ENCODE measurements around the gene MAPK7. TPM values are rescaled to one million over a fixed set of nuclear protein-coding genes. Genes with fewer than 3 reads are reported as not detected.

The MAPK7 gene
- total and polyA plus RNA-seq, 9 of the 15 experiments (the other 6 are each of a cell fraction or from before 2014, with no cell fraction given) = 0.46 to 7.5 (median 2.5) TPM

DNA sequence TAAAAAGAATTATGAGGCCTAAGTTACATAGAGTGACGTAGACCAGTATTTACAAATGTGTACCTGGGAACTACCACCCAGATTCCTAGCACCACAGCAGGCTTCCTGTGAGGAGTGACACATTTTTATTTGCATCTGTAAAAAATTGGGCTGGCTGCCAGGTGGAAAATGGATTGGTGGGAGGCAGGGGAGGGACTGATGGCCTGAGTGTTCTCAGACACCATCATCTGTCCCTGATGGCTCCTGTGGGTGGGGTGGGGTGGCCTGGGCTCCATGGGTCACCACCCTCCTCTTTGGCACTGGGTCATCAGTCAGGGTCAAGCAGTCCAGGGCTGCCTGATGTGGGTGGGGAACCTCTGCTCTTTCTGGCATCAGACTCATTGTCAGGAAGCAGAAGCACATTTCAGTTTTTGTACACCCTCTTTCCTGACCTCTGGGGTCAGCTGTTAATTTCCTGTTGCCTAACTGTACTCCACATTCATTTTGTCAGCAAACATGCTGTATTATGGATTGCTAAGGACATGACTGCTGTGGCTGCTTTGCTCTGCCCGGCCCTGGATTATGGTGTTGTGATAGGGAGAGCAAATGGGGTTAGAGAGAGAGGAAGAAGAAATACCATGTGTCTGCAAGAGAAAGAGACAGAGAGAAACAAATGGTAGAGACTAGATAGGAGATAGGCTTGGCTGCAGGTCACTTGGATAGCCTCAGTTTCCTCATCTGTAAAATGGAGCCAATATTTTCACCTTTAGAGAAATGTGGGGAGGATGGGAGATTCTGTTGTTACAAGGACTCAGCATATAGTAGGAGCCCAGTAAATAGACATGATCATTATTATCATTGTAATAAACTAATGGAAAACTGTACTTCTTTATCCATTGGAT, 20.2 kb downstream of the MAPK7 start:
- Histone ChIP-seq H3K4me3 (no peak overlapping the region), H3K9ac (ENCODE audit: insufficient read depth in 1 of 2, low read depth in 2 of 2, low read length in 2 of 2) (no peak overlapping the region), H3K9me3 (replicated peaks; ENCODE audit: control insufficient read depth, insufficient read depth, low read depth, low read length) (no peaks in the 10 kb centered on the region), H4K20me1 (replicated peaks; ENCODE audit: control insufficient read depth, insufficient read depth, low read length) (no peaks in the 10 kb centered on the region), H3K9me1 (ENCODE audit: control insufficient read depth, insufficient read depth, low read length) (no peaks in the 10 kb centered on the region), H3K4me1 (replicated peaks in 1 of 2; ENCODE audit: control insufficient read depth in 2 of 2, insufficient read depth in 2 of 2, low read length in 2 of 2) (no peaks in the 10 kb centered on the region), H3K27ac (ENCODE audit: extremely low read depth, low read depth, low read length) (no peak overlapping the region), H2AFZ (ENCODE audit: low read depth, low read length) (no peak overlapping the region), H3K27me3 (ENCODE audit: control insufficient read depth in 2 of 2, insufficient read depth in 2 of 2, low read length in 2 of 2) (peaks cover 0 to 15% of the 10 kb centered on the region in 2 experiments; a peak in 1 of 5 replicates), H3K79me2 (ENCODE audit: control insufficient read depth, insufficient read depth, low read length) (no peaks in the 10 kb centered on the region), H3K4me2 (ENCODE audit: insufficient read depth, low read length) (no peak overlapping the region), H3K36me3 (ENCODE audit: control insufficient read depth, insufficient read depth, low read length) (no peaks in the 10 kb centered on the region)
- BruUV-seq (replicated peaks) = no TSS peak
- WGBS (ENCODE audit: insufficient coverage, low coverage, missing lambda C conversion rate) = 14% methylated on average over 2 of the region's 2 CpGs
- CTCF ChIA-PET (ENCODE audit: low intra/inter-chr PET ratio) = no interaction called here
- TF ChIP-seq RBM25 (IDR thresholded peaks at IDR 0.05; ENCODE audit: low read depth, low read length, severe bottlenecking) = peak; percentile 76
- TF ChIP-seq, protein P1, sequence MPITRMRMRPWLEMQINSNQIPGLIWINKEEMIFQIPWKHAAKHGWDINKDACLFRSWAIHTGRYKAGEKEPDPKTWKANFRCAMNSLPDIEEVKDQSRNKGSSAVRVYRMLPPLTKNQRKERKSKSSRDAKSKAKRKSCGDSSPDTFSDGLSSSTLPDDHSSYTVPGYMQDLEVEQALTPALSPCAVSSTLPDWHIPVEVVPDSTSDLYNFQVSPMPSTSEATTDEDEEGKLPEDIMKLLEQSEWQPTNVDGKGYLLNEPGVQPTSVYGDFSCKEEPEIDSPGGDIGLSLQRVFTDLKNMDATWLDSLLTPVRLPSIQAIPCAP (CRISPR knock-in tag; IDR thresholded peaks at IDR 0.05; ENCODE audit: borderline replicate concordance) = no peak
- 0 out of 2 replicates have a peak, but pooled peaks have one; percentile 38 for TF ChIP-seq BCOR (IDR thresholded peaks at IDR 0.05)
- peak; percentile 51 for TF ChIP-seq NFIC (IDR thresholded peaks at IDR 0.05)
- 0 out of 4 replicates have a peak, but pooled peaks of 1 of the 2 experiments have one; percentile 19 for TF ChIP-seq KDM1A (IDR thresholded peaks at IDR 0.05)
- FAIRE-seq (no peak), DNase-seq (ENCODE audit: extremely low read depth in 1 of 4, low spot score in 3 of 4) (no peak), ATAC-seq (no peak)
- in situ Hi-C loops (cut with MboI) = no loop called here
- intact Hi-C loops (cut with micrococcal nuclease) = no loop called here
- POLR2A ChIA-PET = interaction anchor here (0.5 to 1.3 kb wide), 2 partner anchors 10 to 35 kb away, joined by 3 to 4 read pairs; no protein-coding TSS in a partner anchor

All from K562 (cell line).